Stimulated activated CD4-positive, alpha-beta T cell treated with anti-CD3 and anti-CD28 coated beads, Interleukin-15, amount 100 ng/mL, for 1 hour (primary cell): Measurements from ENCODE around the gene WWOX.

Experiments used
- DNase-seq, 2 donors: peaks; one replicate each; pipeline ENCODE4 v3.0.0-alpha.2; 2020; ENCODE audit warnings: low read depth in 1 of 2, low spot score in 1 of 2

WWOX gene

DNA sequence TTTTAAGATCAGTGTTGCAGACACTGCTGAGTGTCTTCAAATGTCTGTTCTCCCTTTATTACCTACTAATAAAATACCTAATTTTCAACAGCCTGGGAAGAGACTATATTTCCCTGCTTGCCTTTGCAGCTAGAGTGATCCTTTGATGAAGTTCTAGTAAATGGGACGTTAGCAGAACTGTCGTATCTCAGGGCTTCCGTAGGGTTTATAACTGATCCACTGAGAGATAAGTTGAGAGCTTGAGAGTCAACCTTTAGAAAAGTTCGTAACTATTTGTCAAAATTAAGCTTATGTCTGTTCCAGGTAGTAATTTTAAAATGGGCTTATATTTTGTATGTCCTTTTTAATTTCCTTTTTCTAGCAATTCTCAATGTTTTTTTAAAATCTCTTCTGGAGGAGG is 974.1 kb downstream of the WWOX start:
- no peak for DNase-seq

DNA sequence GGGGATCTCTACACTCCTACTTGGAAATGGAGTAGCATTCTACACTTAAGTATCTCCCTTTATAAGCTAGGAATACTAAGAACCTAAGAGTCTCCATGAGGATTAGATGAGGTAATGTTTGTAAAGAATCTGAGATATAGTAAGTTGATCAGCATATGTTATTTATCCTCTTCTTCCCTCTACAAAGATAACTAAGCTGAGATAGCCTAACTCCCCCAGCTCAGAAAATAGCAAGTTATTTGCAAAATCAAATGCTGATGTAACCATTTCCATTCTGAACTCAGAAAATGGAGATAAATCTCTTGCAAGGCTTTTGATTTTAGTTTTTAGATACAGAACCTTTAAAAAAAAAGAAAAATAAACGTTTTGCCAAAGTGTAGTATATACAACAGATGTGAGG is 975.1 kb downstream of the WWOX start:
- DNase-seq: no peak

DNA sequence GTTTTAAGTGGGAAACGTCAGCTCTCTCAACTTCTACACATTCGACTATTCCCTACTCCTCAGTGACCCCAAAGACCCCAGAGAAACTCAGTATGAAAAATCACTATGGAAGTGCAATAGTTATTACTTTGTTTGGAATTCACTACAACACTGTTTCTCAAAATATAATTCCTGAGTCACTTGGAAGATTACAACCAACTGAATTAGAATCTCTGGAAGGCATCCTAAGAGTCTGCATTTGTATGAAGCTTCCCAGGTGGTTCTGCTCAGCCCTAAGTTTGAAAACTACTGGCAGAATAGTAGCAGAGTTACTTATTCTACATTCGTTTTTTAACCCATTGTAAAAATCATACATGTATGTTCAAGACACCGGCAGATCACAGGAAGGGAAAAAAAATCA is 975.5 kb downstream of the WWOX start:
- DNase-seq: no peak

DNA sequence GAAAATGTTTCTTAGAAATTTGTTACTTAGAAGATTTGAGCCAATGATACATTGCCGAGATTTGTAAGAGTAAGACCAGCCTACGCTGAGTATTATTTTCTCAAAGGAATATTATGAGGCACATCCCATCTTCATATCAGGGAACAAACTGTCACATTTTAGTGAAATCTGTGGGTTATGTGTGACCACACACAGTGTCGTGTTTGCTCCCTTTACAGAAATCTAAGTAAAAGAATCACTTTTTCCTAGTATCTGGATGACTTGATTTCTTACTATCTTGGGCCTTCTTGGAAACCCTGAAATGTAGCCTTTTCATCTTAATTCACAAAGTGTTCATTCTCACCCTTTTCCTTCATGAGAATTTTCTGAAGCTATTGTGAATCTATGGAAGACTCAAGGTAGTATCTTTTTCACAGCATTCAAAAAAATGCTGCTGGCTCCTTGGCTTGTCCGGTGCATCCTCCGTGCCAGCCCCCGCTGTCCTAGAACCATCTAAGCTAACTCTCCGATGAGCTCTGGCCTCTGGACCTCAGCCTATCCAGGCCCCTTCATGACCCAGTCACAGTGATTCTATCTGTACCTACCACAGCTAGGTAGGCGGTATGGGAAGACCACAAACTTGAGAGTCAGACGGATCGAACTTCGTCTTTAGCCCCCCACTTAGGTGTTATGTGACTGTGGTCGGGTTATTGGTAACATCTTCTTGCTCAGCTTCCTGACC is 976.8 kb downstream of the WWOX start:
- no peak for DNase-seq

DNA sequence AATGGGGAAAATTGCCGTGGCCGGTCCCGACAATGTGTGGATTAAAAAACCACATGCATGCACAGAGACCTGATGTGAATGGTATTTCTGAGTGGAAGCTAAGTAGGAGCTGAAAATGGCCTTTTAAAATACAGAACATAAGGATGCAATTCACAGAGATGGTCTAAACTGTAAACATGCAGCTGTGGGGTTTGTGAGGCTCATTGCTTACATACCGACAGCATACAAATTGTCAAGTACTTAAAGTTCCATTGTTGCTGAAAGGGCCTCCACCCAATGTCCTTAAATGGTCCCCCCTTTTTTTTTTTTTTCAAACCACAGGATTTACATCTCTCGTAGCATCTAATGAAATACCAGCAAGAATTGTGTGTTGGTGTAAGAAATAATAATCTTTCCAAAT is 977.9 kb downstream of the WWOX start:
- DNase-seq: no peak

DNA sequence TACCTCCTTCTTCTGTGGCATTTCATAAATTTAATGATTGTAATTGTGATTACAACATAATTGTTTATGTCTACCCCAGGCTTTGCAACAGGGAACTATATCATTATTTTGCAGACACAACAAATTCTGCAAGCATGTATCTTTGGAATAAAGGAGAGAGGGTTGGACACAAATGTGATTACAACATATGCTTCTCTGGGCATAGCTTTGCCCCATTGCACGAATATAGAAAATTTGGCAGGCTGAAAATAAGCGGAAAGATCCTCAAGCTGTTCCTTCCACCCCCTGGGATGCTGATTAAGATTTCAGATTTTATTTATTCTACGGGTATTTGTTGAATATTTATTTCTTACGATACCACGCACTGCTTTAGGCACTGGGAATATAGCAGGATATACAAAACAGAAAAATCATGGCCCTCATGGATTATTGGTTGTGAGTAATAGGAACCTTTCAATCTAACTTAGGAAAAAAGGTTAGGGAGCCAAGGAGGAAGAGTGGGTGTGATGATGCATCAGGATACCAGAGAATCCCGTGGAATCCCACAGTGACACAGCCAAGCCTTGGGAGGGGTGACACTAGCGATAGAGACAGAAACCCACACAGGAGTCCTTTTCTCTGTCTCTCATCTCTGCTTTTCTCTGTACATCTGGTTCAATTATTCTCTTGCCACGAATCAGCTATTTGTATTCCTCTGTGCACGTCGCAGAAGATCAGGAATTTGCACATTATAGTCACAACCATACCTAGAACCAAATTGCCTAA is 980.4 kb downstream of the WWOX start:
- DNase-seq: no peak

DNA sequence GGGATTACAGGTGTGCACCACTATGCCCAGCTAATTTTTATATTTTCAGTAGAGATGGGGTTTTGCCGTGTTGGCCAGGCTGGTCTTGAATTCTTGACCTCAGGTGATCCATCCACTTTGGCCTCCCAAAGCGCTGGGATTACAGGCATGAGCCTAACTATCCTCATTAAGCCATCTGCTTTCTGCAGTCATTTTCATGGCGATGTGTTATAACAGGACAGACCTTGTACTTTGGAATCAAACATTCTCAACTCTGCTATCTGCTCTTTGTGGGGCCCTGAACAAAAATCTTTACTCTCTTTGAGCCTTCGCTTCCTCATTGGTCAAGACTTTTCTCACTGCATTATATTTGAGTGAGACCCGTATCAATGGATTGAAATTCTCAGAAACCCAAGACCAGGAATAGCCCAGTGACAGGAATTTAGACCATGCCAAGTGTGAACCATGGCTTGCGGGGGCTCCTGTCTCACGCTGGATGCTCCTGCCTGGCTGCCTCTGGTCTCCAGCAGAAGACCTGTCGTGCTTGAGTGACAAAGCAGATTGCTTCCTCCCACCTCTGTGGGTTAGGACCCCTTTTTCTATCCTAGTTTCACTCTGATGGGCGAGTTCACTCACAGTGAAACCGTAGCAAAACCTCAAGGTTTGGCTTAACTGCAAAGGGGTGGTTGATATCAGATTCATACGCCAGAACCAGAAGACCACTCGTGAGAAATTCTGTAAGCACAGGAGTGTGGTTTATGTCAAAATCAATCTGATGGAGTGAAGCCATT is 982.0 kb downstream of the WWOX start:
- DNase-seq: no peak

DNA sequence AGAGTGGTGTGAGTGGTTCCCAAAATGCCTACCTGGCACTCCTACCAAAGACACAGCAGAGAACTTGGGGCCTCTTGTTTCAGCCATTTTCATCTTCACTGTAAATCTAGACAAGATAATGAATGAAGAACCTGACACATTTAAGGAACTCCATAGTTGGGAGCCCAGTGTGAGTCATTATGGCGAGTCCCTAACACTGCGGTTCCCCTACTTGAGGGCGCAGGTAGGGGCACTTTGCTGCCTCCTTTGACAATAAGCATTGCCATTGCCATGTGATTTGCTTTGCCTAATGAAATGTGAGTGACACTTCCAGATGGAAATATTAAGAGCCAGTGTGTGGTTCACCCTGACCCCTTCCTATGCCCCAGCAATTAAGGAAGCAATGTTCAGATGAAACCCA is 983.5 kb downstream of the WWOX start:
- no peak for DNase-seq

DNA sequence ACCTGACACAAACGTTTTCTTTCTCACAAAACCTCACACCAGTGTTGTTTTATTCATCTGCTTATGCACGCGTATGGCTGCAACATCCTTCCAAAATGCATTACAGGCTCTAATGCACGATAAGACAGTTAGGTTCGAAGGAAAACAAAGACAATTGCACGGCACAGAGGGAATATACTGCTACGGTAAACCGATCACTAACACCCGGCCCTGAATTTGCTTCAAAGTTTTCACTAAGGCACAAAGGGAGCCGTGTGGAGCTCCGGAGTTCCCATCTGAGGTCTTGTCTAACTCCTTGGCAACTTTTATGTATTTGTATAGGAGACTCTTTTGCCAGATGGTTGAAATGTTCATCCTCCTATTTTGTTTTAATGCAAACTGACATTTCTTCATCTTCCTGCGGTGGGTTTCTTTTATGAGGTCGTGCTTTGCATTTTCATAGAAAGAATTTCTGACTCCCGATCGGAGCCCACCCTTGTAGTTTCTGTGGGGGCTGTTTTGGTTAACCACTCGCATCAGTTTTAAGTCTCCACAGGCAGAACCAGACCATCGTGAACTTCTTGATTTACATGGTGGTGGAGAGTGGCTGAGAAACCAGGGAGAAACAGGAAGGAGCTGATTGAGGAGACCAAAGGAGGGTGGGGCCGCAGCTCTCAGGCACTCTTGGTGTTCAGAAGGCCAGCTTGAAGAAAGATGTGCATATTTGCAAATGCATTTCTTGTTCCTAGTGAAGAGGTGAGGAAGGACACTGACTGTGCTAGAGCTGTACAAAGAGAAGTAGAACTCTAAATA is 984.2 kb downstream of the WWOX start:
- no peak for DNase-seq

DNA sequence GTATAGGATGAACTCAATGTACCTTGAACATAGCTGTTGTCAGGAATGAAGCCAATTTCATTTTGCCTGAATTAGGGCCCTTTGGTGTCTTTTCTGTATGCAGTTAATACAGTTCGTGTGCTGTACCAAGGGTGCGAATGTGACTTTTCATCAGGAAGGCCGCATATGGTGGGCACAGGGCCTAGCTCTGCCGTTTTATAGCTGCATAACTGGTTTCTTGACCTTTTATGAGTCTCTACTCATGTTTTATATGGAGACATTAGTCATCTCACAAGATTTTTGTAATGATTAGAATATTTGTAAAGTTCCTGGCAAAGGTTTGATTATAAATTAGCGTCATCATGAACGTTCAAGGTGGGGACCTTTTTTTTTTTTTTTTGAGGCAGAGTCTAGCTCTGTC is 989.5 kb downstream of the WWOX start:
- DNase-seq: no peak

DNA sequence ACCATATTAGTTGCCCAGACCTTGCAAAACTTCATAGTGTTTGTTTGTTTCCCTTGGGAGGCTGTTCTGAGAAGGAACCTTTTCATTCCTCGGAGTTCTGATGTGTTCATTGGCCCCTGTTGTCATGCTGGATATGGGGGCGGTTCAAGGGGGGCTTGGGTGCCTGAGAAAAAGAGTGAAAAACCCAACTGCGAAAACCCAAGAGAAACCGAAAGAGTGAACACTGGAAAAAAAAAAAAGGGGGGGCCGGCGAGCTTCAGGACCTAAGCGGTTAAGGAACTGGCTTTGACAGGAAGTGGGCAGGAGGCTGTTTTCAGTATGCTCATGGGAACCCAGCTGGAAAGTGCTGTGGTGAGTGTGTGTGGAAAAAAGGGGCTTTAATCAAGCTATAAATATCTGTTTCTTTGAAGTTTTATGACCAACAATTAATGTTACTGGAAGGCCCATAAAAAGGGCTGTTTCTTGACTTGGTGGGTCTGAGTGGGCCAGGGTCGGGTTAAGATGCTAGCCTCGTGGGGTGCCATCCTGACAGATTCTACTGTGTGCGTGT is 990.4 kb downstream of the WWOX start:
- no peak for DNase-seq

DNA sequence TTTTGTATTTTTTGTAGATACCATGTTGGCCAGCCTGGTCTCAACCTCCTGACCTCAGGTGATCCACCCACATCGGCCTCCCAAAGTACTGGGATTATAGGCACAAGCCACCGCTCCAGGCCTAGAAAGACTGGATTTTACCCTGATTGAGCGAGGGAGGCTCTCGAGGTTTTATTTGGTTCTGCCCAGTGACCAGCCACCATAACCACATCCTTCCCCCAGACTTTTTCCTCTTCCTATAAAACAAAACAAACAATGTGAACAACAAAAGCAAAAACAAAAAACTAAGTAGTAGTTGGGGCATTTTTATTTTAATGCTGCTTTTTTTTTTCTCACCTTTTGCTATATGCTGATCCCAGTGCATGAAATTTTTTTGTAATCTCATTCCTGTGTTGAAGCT is 991.5 kb downstream of the WWOX start:
- DNase-seq: no peak

DNA sequence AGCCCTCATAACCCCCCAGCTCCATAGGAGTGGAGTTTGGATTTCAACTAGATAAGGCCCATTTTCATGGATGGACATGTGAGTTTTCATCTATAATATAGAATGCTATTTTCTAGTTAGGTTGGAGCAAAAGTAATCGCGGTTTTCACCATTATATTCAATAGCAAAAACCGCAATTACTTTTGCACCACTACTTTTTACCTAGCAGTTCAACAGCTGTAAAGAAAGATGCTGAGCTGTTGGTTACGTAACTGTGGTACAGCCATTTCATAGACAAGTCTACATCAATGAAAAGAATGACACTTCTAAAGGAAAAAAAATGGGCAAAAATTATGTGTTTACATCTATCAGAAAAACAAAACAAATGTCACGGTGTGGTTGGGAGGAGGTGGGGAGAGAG is 993.4 kb downstream of the WWOX start:
- DNase-seq: no peak

DNA sequence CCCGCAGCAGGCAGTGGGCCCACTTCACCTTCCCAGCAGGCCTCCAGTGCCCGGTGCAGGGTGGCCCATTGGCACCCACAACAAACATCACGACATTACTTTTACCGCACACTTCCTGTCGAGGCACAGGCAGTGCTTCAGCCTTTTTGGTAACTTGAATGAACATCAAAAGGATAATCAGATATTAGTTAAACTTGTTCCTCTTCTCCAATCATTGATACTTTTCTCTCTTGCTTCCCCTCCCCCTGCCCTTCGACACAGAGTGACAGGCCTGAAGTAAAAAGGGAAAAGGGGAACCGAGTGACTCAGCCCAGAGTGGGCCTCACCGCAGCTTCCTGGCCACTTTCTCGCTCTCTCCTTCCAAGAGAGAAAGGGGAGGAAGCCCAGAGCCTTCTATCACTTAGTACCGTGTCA is 994.1 kb downstream of the WWOX start:
- DNase-seq: peak in 1 of 2 donors; percentile 14

DNA sequence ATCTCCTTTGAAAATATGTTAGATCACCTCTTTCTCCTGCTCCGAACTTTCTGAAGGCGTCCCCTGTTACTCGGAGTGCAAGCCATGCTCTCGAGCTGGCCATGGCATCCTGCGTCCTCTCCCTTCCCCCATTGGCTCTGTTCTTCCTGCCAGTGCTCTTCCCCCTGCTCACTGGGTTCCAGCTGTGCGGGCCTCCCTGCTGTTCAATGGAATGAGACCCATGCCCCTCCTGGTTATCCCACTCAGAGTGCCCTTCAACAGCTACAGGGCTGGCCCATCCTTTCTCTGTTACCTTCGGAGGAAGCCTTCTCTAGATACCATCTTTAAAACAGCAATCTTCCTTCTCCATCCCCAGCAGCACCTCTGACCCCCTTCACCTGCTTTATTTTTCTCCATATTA is 996.8 kb downstream of the WWOX start:
- no peak for DNase-seq

DNA sequence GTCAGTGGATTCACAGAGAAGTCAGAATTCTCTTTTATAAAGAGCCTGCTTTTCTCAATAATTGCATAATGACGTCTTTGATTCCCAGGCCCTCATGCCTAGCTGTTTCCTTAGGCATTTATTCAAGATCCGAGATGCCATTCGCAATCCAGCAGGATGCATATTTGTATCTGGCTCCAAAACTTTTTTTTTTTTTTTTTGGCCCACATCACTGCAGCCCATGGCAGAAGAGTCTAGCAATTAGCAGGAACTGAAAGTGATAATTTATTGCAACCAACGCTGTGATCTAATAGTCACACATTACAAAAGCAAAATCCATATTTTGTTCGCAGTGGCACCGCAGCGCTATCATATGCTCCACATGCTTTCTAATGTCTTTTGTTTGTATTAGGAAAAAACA is 997.7 kb downstream of the WWOX start:
- DNase-seq: no peak

DNA sequence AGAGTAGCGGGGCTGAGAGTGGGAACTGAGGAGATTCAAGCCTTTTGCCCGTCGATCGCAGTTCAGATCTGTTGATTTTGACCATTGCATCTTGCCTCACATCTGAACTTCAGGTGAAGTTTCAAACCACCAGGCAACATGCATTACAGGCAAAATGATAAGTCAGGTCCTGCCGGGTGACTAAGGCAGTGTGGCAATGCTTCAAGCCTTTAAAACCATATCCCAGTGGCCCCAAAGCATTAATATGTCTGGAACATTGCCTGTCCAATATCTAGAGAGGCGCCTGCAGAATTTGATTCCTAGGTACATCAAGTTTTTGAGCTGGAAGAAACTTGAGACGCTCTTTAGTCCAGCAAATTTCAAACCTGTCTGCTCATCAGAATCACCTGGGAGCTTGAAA is 998.3 kb downstream of the WWOX start:
- no peak for DNase-seq

DNA sequence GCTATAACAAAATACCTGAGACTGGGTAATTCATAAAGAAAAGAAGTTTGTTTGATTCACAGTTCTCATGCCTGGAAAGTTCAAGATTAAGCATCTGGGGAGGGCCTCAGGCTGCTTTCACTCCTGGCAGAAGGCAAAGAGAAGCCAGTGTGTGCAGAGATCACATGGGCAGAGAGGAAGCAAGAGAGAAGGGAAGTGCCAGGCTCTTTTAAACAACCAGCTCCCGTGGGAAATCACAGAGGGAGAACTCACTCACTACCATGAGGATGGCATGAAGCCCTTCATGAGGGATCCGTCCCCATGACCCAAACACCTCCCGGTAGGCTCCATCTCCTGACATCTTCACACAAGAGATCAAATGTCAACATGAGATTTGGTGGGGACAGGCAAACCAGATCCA is 999.5 kb downstream of the WWOX start:
- no peak for DNase-seq

DNA sequence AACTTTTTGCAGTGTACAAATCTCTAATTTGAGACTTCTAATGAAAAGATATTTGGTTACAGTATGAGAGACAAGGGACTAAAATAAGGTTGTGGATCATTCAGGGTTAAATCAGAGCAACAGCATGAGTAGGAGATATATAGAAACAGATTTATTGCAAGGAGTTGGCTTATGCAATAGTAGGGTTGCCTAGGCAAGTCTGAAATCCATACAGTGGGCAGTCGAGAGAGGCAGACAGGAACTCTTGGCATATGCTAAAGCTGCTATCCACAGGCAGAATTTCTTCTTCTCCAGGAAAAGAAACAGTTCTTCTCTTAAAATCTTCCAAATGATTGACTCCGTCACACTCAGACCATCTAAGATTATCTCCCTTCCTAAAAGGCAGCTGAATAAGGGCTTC is 1000.3 kb downstream of the WWOX start:
- no peak for DNase-seq

DNA sequence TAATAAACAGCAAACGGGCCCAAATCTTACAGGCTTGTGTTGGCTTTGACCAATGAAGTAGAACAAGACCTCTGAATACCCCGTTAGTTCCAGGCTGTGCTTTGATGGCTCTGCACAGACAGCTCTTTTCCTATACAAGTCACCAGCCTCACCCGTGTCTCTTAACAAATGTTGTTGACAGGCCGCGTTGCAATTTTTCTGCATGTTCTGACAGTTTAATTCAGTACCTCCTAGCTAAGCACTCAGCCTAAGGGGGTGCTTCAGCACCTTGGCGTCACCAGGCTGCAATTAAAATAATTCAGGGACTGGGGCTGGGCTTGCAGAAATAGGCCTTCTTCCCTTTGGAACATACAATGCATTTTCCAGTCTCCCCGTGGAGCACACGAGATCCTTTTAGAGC is 1001.0 kb downstream of the WWOX start:
- DNase-seq: no peak

DNA sequence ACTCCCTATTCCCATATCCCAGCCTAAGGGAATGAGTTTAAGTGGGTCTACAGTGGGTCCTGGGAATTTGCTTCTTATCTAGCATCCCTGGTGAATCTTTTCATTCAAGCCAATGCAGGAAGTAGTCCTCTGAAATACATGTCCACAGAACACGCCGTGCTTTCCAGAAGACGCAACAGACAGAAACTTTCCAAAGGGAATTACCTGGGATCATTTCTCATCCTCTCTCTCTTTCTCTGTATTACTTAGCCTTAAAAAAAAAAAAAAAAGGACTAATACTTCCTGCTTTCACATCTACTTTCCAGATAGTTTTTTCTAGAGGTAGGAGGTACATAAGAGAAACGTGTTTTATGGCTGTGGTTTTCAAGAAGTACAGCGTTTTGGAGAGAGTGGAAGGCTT is 1002.0 kb downstream of the WWOX start:
- DNase-seq: no peak
